HTERT RPE-1 (cell line): ENCODE results near the gene MDFI.
"Not testable (repeated sequence)": the region's sequence is repeated elsewhere in the genome, so short reads cannot be mapped to it uniquely, and the experiment has no call there.

ENCODE experiments used
- in situ Hi-C: fragments of 300-500 bp; cut with MboI; formaldehyde crosslinking; loops from 4 replicates; pipeline ENCODE4 v1.14.3; 2020; ENCODE audit warnings: low sequenced_read_pairs

Gene MDFI

DNA sequence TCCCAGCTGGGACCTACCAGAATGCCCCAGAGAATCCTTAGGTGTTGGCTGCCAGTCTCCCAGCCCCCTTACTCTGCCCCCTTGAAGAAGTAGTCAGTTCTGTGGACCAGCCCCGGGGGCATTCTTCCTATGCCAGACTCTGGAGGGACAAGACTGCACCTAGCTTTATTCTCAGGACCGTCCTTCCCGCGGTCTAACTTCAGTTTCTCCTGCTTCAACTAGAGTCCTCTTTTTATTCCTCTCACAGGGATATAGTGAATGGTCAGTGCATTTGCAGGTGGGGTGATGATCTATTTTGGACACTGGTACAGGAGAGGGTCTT lies 35.9 kb upstream of the MDFI start:
- in situ Hi-C loops: no loop called here

- in situ Hi-C loops: no loop called here
Measured at GRCh38 chr6:41602864-41603608, 35.2 kb upstream of the MDFI start.

GRCh38 chr6:41604006-41604405 lies 34.3 kb upstream of the MDFI start:
- in situ Hi-C loops: no loop called here

DNA sequence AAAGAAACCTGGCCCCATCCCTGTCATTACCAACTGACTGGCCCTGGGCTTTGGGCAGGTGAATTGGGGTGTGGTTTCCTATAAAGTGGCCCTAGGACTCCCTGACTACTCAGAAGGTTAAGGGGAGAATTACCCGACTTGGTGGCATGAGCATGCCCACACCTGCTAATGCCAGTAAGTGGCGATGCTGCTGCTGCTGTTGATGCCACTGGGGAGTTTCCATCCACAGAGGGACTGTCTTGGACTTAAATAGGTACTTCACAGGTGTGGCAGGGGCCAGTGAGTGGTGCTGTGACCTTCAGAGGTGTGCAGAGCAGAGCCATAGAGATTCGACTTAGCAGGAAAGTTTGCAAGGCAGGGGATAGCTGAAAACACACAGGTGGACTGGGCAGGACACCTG lies 32.6 kb upstream of the MDFI start:
- in situ Hi-C loops: no loop called here

GRCh38 chr6:41607036-41607435 lies 31.2 kb upstream of the MDFI start:
- in situ Hi-C loops: no loop called here

DNA sequence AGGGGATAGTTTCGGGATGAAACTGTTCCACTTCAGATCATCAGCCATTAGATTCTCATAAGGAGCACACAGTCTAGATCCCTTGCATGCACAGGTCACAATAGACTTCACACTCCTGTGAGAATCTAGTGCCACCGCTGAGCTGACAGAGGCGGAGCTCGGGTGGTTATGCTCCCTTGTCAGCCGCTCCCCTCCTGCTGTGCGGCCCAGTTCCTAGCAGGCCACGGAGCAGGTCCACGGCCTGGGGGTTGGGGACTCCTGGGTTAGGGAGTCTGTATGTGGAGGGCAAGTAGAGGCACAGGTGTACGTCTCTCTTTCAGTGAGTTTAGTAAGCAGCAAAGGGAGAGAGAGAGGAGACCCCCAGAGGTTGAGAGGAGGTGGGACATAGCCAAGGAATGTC lies 30.5 kb upstream of the MDFI start:
- in situ Hi-C loops: no loop called here

GRCh38 chr6:41608443-41609151 lies 29.7 kb upstream of the MDFI start:
- in situ Hi-C loops: no loop called here

- in situ Hi-C loops: no loop called here
Measured at GRCh38 chr6:41614715-41615114, 23.6 kb upstream of the MDFI start.

DNA sequence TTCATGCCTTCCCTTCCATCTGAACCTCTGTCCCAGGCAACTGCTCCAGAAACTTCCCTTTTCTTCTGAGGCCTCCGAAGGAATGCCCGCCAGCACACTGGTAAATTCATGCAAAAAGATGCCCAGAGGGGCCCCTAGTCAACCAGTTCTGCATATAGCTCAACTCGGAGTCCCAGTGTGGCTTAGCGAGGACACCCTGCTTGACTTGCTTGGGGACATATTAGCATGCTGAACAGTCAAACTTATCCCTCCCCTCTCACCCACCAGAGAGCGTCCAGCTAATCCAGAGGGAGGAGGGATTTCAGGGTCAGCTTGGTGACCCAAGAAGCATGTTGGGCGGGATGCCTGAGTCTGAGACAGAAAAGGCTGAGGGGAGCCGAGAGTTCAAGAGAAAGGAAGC lies 23.0 kb upstream of the MDFI start:
- in situ Hi-C loops: no loop called here

DNA sequence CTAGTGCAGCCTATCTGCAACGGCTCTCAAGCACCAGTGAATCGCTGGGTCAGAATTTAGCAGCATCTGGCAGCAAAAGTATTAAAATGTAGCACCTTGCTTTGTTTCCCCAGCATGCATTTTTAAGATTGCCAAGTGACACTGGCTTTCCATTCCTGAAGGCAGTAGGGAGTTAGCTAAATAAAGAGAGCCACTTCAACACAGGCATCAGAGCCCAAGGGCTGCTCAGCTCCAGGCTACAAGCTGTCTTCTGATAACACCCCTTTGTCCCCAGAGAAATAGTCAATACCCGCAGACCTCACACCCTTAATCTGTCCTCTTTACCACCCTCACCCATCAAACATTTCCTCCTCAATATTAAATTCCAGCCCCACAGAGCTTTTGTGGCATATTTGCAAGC lies 19.7 kb upstream of the MDFI start:
- in situ Hi-C loops: no loop called here

GRCh38 chr6:41619193-41619592 lies 19.1 kb upstream of the MDFI start:
- in situ Hi-C loops: not testable (repeated sequence)

DNA sequence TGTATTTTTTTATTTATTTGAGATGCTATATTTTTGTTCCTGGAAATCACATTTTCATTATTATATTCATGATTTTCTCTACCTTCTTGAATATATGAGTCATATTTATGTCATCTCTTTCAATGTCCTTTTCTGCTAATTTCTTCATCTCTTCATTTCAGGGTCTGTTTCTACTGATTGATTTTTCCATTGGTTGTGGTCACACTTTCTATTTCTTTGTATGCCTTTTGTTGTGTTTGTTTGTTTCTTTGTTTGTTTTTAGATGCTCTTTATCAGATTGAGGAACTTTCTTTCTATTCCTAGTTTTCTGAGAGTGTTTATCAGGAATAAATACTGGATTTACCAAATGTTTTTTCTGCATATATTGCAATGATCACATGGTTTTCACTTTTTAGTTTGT lies 16.9 kb upstream of the MDFI start:
- in situ Hi-C loops: no loop called here

- in situ Hi-C loops: no loop called here
Measured at GRCh38 chr6:41621802-41622201, 16.5 kb upstream of the MDFI start.

GRCh38 chr6:41622206-41622988 lies 15.9 kb upstream of the MDFI start:
- in situ Hi-C loops: no loop called here

GRCh38 chr6:41623330-41623729 lies 14.9 kb upstream of the MDFI start:
- in situ Hi-C loops: no loop called here

- in situ Hi-C loops: no loop called here
Measured at GRCh38 chr6:41624621-41625380, 13.5 kb upstream of the MDFI start.

- in situ Hi-C loops: no loop called here
Measured at GRCh38 chr6:41625442-41625841, 12.8 kb upstream of the MDFI start.

GRCh38 chr6:41626022-41626421 lies 12.2 kb upstream of the MDFI start:
- in situ Hi-C loops: no loop called here

DNA sequence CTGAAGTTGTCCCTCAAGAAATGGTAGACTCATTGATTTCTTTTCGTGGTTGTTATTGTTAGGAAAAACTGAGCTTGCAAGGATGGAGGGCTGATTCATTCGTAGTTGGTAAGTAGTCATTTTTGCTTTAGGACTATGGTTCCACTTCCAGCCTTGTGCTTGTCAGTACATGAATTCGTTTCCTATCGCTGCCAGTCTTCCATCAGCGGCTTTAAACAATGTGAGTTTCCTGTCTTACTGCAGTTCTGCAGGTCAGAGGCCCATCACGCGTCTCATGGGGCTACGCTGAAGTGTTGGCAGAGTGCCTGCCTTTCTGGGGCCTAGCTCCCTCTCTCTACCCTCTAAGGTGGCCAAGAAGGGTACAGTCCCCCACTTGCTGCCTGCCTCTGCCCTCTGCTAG lies 11.4 kb upstream of the MDFI start:
- in situ Hi-C loops: no loop called here

DNA sequence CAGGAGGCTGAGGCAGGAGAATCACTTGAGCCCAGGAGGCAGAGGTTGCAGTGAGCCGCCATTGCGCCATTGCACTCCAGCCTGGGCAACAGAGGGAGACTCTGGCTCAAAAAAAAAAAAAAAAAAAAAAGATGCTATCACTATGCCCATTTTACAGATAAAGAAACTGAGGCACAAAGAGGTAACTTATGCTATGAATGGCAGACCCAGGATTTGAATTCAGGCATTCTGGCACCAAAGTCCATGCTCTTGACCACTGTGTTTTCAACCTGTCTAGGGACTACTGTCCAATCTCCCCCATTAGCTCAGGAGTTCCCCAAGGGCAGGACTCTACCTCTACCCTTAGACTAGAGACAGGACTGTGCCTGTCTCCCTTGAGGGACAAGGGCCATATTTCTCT lies 9.1 kb upstream of the MDFI start:
- in situ Hi-C loops: no loop called here

DNA sequence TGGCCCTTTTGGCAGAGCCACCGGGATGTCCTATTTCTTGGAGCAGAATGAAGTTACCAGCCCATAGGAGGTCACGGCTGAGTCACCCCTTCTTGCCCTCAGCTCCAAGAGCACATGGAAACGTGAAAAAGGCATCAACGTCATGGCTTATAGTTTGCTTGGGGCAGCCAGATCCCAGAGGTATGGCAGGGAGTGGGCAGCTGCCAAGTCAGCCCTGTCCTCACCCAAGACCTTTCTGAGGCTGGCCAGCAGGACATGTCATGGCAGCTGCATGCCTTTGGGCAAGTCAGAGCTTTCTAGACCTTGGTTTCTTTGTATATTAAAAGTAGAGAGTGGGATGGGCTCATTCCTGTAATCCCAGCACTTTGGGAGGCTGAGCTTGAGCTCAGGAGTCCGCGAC lies 8.2 kb upstream of the MDFI start:
- in situ Hi-C loops: no loop called here
